ENCODE results near the gene SIKE1. TPM values are rescaled to one million over a fixed set of nuclear protein-coding genes. Genes with fewer than 3 reads are reported as not detected.
A peak's percentile ranks its signal among the peaks of the same experiment; 100 is the strongest.
"Not testable (repeated sequence)": the region's sequence is repeated elsewhere in the genome, so short reads cannot be mapped to it uniquely, and the experiment has no call there.

Gene SIKE1
- total RNA-seq (2014; rRNA removed; shearing (Covaris generic); ENCODE audit: low replicate concordance) = 27.8 and 36.7 TPM in 2 replicates

GRCh38 chr1:114780344-114781226, at the start of gene SIKE1:
Gene SIKE1 (minus strand): TSS chr1:114780685. CDS start chr1:114780607, 78 bp downstream.
- Histone ChIP-seq H3K36me3 (peaks cover 35% of the 10 kb centered on the region), H3K4me3 (peak within 1 kb of the TSS; percentile 68), H3K27me3 (no peaks in the 10 kb centered on the region; the same call in 1 of the 2 replicates), H3K9me3 (no peaks in the 10 kb centered on the region; the same call in 1 of the 2 replicates)
- peak; percentile 97 for DNase-seq

GRCh38 chr1:114830075-114830474, 49.6 kb upstream of the SIKE1 start:
- H3K36me3 ChIP-seq, H3K27me3 ChIP-seq, DNase-seq, H3K4me3 ChIP-seq, H3K9me3 ChIP-seq: not testable (repeated sequence)

GRCh38 chr1:114828251-114828650, 47.8 kb upstream of the SIKE1 start:
- H3K27me3 ChIP-seq = peaks cover 2% of the 10 kb centered on the region; the same call in 1 of the 2 replicates
- peak; percentile 33 for DNase-seq
- H3K36me3 ChIP-seq = no peaks in the 10 kb centered on the region

GRCh38 chr1:114821978-114822377, 41.5 kb upstream of the SIKE1 start:
- H3K36me3 ChIP-seq = no peaks in the 10 kb centered on the region
- no peak for DNase-seq
- no peaks in the 10 kb centered on the region; the same call in 1 of the 2 replicates for H3K9me3 ChIP-seq
- H3K27me3 ChIP-seq = no peaks in the 10 kb centered on the region; the same call in 1 of the 2 replicates
- H3K4me3 ChIP-seq = no peak overlapping the region

More at GRCh38 chr1:114828251-114828650, 47.8 kb upstream of the SIKE1 start:
- no peak overlapping the region for H3K4me3 ChIP-seq
- no peaks in the 10 kb centered on the region for H3K9me3 ChIP-seq

GRCh38 chr1:114820392-114820791, 39.9 kb upstream of the SIKE1 start:
- H3K27me3 ChIP-seq = peaks cover 6% of the 10 kb centered on the region; the same call in 1 of the 2 replicates
- no peak for DNase-seq
- no peaks in the 10 kb centered on the region; the same call in 1 of the 2 replicates for H3K9me3 ChIP-seq
- no peaks in the 10 kb centered on the region for H3K36me3 ChIP-seq
- H3K4me3 ChIP-seq = no peak overlapping the region

- Histone ChIP-seq H3K36me3 (no peaks in the 10 kb centered on the region), H3K9me3 (no peaks in the 10 kb centered on the region; the same call in 1 of the 2 replicates), H3K27me3 (peaks cover 6% of the 10 kb centered on the region; the same call in 1 of the 2 replicates), H3K4me3 (no peak overlapping the region)
- DNase-seq = no peak
Measured at GRCh38 chr1:114819869-114820268, 39.4 kb upstream of the SIKE1 start.

GRCh38 chr1:114804449-114804848, 24.0 kb upstream of the SIKE1 start:
- not testable (repeated sequence) for H3K4me3 ChIP-seq, H3K9me3 ChIP-seq, H3K36me3 ChIP-seq, DNase-seq, H3K27me3 ChIP-seq

GRCh38 chr1:114803001-114803400, 22.5 kb upstream of the SIKE1 start:
- Histone ChIP-seq H3K36me3 (no peaks in the 10 kb centered on the region), H3K9me3 (no peaks in the 10 kb centered on the region), H3K27me3 (peaks cover 20% of the 10 kb centered on the region), H3K4me3 (no peak overlapping the region)
- DNase-seq = peak; percentile 9

GRCh38 chr1:114794038-114794437, 13.6 kb upstream of the SIKE1 start:
- Histone ChIP-seq H3K4me3 (no peak overlapping the region), H3K27me3 (peaks cover 36% of the 10 kb centered on the region), H3K9me3 (no peaks in the 10 kb centered on the region), H3K36me3 (no peaks in the 10 kb centered on the region)
- no peak for DNase-seq

GRCh38 chr1:114790581-114790980, 10.1 kb upstream of the SIKE1 start:
- H3K9me3 ChIP-seq, H3K4me3 ChIP-seq, H3K36me3 ChIP-seq, DNase-seq: not testable (repeated sequence)
- H3K27me3 ChIP-seq = peaks cover 12% of the 10 kb centered on the region

- H3K27me3 ChIP-seq, H3K4me3 ChIP-seq, H3K36me3 ChIP-seq, DNase-seq, H3K9me3 ChIP-seq: not testable (repeated sequence)
Measured at GRCh38 chr1:114786440-114786839, 6.0 kb upstream of the SIKE1 start.

- Histone ChIP-seq H3K27me3 (peaks cover 2% of the 10 kb centered on the region), H3K9me3 (peaks cover 8% of the 10 kb centered on the region), H3K4me3 (no peak overlapping the region), H3K36me3 (peaks cover 20% of the 10 kb centered on the region)
- no peak for DNase-seq
Measured at GRCh38 chr1:114782476-114782875, 2.0 kb upstream of the SIKE1 start.

GRCh38 chr1:114779722-114780121, 763 bp downstream of the SIKE1 start:
- Histone ChIP-seq H3K4me3 (peak overlapping the region; percentile 68), H3K36me3 (peaks cover 35% of the 10 kb centered on the region), H3K9me3 (no peaks in the 10 kb centered on the region), H3K27me3 (no peaks in the 10 kb centered on the region; the same call in 1 of the 2 replicates)
- no peak for DNase-seq

GRCh38 chr1:114776726-114777125, 3.8 kb downstream of the SIKE1 start:
- peaks cover 61% of the 10 kb centered on the region for H3K36me3 ChIP-seq

GRCh38 chr1:114771992-114772391, 8.5 kb downstream of the SIKE1 start:
- no peak for DNase-seq
- Histone ChIP-seq H3K36me3 (peaks cover 47% of the 10 kb centered on the region), H3K4me3 (no peak overlapping the region), H3K9me3 (no peaks in the 10 kb centered on the region), H3K27me3 (no peaks in the 10 kb centered on the region)

More at GRCh38 chr1:114776726-114777125, 3.8 kb downstream of the SIKE1 start:
- not testable (repeated sequence) for H3K9me3 ChIP-seq, H3K4me3 ChIP-seq, DNase-seq, H3K27me3 ChIP-seq

- Histone ChIP-seq H3K9me3 (no peaks in the 10 kb centered on the region), H3K36me3 (peaks cover 37% of the 10 kb centered on the region), H3K27me3 (no peaks in the 10 kb centered on the region), H3K4me3 (no peak overlapping the region)
- DNase-seq = no peak
Measured at GRCh38 chr1:114770989-114771388, 9.5 kb downstream of the SIKE1 start.

GRCh38 chr1:114764689-114765088, 15.8 kb downstream of the SIKE1 start:
- H3K9me3 ChIP-seq = no peaks in the 10 kb centered on the region
- no peaks in the 10 kb centered on the region for H3K36me3 ChIP-seq
- H3K4me3 ChIP-seq = no peak overlapping the region
- DNase-seq = no peak
- H3K27me3 ChIP-seq = no peaks in the 10 kb centered on the region
